GM18907 (cell line): ENCODE data around the gene GIPC2.
"Not testable (repeated sequence)": the region's sequence is repeated elsewhere in the genome, so short reads cannot be mapped to it uniquely, and the experiment has no call there.

Source experiments
- ATAC-seq: cut with Tn5 transposase; IDR thresholded peaks from one replicate; pipeline ENCODE4 v1.9.1; 2021; ENCODE audit warnings: mild to moderate bottlenecking, moderate library complexity; ENCODE audit not compliant: unreplicated experiment

The GIPC2 gene

GRCh38 chr1:78091886-78092285 lies 46.1 kb downstream of the GIPC2 start:
- ATAC-seq, result no peak

DNA sequence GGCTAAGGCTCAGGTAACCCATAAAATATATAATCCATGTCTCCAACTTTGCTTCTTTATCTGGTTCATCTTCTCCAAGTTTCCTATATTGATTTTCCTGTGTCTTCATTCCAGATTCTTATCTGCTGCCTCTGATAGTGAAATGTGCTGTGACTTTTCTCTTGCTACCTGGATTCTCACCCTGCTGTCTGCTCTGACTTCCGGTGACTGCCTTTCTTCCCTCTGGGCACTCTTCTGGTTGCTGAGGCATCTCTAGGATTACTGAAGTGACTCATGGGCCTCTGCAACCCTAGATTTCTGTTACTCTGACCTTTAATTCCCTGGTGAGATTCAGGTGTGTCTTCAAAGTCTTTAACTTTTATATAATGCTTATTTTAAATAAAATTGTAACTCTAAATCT lies 46.9 kb downstream of the GIPC2 start:
- no peak for ATAC-seq

- no peak for ATAC-seq
Observed at GRCh38 chr1:78093560-78093959, 47.8 kb downstream of the GIPC2 start.

DNA sequence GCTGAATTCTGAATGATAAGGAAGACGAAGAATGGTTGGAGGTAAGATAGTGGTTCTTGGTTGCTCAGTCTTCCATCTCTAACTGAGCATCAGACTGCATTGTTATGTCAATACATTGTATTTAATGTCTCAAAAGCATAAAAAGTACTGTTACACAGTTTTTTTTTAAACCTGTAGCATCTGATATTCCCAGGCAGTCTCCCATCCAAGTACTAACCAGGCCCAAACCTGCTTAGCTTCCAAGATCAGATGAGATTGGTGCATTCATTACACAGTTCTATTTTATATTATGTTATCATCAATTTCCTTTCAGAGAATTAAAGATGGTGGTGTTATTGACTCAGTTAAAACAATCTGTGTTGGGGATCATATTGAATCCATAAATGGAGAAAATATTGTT lies 48.9 kb downstream of the GIPC2 start:
- no peak for ATAC-seq

- no peak for ATAC-seq
Observed at GRCh38 chr1:78095593-78095992, 49.8 kb downstream of the GIPC2 start.

DNA sequence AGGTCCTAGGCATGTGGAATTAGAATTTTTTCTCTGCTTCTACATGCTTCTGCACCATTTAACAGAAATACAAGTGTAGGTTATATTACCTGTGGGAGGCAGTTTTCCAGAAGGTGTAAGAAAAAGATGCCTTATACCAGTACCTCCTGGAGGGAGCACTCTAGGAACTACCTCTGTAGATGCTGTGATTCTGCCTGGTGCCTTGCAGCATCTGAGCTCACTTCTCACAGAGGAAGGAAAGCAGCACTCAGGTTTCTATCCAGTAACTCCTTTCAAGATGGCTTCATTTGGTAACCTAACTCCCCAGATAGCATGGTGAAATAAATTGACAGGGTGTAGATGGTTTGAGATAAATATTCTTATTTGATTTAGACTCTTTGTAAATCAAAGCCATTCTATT lies 50.3 kb downstream of the GIPC2 start:
- no peak for ATAC-seq

- no peak for ATAC-seq
Observed at GRCh38 chr1:78096976-78097375, 51.2 kb downstream of the GIPC2 start.

DNA sequence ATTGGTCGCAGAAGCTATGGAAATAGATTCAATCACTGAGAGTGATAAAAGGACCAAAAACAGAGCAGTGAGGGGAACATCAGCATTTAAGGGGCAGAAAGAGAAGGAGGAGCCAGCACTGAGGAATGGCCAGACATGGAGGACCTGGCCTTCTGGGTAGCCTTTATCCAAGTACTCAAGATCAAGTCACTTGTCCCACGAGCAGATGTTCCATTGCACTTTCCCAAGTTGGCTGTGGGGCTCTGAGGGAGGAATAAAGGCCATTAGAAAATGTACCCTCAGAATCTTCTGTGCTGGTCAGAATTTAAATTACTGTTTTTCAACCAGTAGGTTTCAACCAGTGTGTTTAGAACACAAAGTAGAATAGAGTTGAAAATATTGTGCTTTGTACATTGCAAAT lies 55.3 kb downstream of the GIPC2 start:
- no peak for ATAC-seq

GRCh38 chr1:78101514-78101913 lies 55.7 kb downstream of the GIPC2 start:
- ATAC-seq, result no peak

- ATAC-seq, result no peak
Observed at GRCh38 chr1:78102082-78102481, 56.3 kb downstream of the GIPC2 start.

- ATAC-seq, result no peak
Observed at GRCh38 chr1:78102916-78103315, 57.1 kb downstream of the GIPC2 start.

DNA sequence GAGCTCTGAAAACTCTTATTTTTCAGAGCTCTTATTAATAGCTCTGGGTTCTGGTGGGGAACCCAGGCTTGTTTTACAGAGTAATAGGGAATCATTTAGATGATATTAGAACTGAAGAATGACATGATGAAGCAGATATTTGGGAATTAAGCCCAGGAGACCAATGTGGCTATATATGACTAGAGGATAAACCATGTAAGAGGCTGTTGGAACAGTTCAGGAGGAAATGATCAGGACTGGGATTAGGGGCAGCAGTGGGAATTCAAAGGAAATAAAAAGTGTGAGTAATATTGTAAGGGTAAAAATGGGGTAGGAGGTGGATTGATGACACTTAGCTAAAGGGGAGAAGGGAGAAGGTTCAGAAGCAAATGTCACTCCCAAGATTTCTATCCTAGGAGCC lies 58.6 kb downstream of the GIPC2 start:
- ATAC-seq, result no peak

GRCh38 chr1:78109659-78110058 lies 63.9 kb downstream of the GIPC2 start:
- not testable (repeated sequence) for ATAC-seq

DNA sequence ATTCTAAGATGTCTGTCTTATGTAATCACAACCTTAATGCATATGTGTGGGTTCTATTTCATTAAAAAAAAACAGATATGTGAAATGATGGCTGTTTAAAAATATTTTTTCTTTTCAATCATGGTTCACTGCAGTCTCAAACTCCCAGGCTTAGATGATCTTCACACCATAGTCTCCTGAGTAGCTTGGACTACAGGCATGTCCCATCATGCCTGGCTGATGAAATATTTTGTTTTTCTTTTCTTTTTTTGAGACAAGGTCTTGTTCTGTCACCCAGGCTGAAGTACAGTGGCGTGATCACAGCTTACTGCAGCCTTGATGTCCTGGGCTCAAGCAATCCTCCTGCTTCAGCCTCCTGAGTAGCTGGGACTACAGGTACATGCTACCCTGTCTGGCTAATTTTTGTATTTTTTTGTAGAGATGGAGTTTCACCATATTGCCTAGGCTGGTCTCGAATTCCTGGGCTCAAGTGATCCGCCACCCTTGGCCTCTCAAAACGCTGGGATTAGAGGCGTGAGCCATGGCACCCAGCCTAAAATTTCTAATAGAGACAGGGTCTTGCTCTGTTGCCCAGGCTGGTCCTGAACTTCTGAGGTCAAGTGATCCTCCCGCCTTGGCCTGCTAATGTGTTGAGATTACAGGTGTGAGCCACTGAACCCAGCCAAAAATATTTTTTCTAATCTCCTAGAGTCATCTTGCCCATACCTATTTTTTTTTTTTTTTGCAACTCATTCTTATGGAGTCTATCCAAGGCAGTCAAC lies 67.6 kb downstream of the GIPC2 start:
- ATAC-seq, result no peak

GRCh38 chr1:78114034-78114956 lies 68.5 kb downstream of the GIPC2 start:
- ATAC-seq, result peak; percentile 95

- not testable (repeated sequence) for ATAC-seq
Observed at GRCh38 chr1:78120485-78120884, 74.7 kb downstream of the GIPC2 start.

DNA sequence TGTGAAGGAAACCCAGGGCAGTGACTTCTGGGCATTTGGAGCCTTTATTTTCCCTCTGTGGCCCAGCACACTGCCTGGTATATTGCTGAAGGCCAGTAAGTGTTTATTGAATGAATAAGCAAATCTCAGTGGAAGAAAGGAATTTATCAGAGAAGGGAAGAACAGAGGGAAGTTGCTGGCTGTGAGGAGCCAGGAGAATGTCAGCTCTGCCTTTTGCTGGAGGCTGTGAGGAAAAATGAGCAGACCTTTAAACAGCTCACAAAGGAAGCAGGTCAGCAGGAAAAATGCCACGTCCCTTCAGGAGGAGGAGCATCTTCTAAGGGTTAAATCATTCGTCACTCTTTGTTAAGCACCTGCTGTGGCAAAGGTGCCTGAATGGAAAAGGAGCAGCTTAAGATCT lies 75.9 kb downstream of the GIPC2 start:
- no peak for ATAC-seq

- ATAC-seq, result no peak
Observed at GRCh38 chr1:78122389-78122788, 76.6 kb downstream of the GIPC2 start.

DNA sequence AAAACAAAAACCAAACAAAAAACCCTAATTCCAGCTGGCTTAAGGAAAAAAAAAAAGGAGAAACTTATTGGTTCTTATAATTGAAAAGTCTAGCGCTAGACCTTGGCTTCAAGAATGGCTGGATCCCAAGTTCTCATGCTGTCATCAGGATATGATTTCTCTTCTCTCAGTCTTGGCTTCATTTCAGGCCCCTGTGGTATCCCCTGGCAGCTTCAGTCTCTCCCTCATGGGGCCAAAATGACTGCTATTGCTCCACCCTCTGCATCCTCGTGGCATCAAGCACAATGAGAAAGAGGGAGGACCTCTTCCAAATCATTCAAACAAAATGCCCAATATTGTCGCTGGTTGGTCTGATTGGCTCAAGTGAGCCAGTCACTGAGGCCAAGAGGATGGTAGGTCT lies 80.7 kb downstream of the GIPC2 start:
- ATAC-seq, result no peak

- ATAC-seq, result peak; percentile 49
Observed at GRCh38 chr1:78132174-78132947, 86.6 kb downstream of the GIPC2 start.

DNA sequence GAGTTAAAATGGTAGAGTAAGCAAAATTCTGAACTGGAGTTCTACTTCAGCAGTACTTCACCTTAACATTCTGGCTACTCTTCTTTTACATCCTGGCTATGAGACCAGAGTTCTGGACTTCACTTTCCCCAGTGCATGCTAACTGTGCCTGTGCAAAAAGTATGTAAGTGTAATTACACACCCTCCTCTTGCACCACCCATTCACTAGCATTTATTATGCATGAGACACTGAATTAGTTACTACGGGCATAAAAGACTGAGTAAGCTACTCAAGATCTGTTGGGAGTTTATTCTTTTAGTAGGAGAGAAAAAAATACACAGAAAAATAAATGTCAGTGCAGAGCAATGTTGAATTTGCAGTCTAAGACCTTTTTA lies 87.2 kb downstream of the GIPC2 start:
- ATAC-seq, result no peak
